HEK293 (cell line): ENCODE results near the gene ZNF223.

Experiments
- ELK4 ChIP-seq: IDR thresholded peaks from 2 replicates; pipeline ENCODE4 v1.6.1; 2011; ENCODE audit warnings: mild to moderate bottlenecking, low read depth, low read length, borderline replicate concordance
- GLI2 ChIP-seq: fragments of 450-650 bp; formaldehyde crosslinking; IDR thresholded peaks from 2 replicates; pipeline ENCODE4; 2017; ENCODE audit warnings: missing biosample characterization, missing genetic modification characterization, low read depth, borderline replicate concordance
- REST ChIP-seq: fragments of 450-650 bp; formaldehyde crosslinking; IDR thresholded peaks from 2 replicates; pipeline ENCODE4 v1.5.1; 2016; ENCODE audit warnings: missing biosample characterization, missing genetic modification characterization
- SCRT2 ChIP-seq: fragments of 450-650 bp; formaldehyde crosslinking; IDR thresholded peaks from 2 replicates; pipeline ENCODE4 v1.5.1; 2016; ENCODE audit warnings: missing biosample characterization, missing genetic modification characterization
- SP3 ChIP-seq: fragments of 450-650 bp; formaldehyde crosslinking; IDR thresholded peaks from 2 replicates; pipeline ENCODE4 v1.5.1; 2016; ENCODE audit warnings: missing biosample characterization, missing genetic modification characterization
- TRIM28 ChIP-seq: IDR thresholded peaks from 2 replicates; pipeline ENCODE4 v1.6.1; 2011; ENCODE audit warnings: low read length, control low read depth, borderline replicate concordance
- YY1 ChIP-seq: fragments of 450-650 bp; formaldehyde crosslinking; IDR thresholded peaks from 2 replicates; pipeline ENCODE4 v1.5.1; 2018; ENCODE audit warnings: missing biosample characterization, missing genetic modification characterization
- ZBTB1 ChIP-seq: fragments of 450-650 bp; formaldehyde crosslinking; IDR thresholded peaks from 2 replicates; pipeline ENCODE4 v1.5.1; 2016; ENCODE audit warnings: missing biosample characterization, missing genetic modification characterization
- ZBTB49 ChIP-seq: fragments of 450-650 bp; formaldehyde crosslinking; IDR thresholded peaks from 2 replicates; pipeline ENCODE4 v1.5.1; 2016; ENCODE audit warnings: missing biosample characterization, missing genetic modification characterization, low read depth
- ZBTB6 ChIP-seq: fragments of 450-650 bp; formaldehyde crosslinking; IDR thresholded peaks from 2 replicates; pipeline ENCODE4 v1.5.1; 2017; ENCODE audit warnings: missing biosample characterization, missing genetic modification characterization
- ZFP41 ChIP-seq: fragments of 450-650 bp; formaldehyde crosslinking; IDR thresholded peaks from 2 replicates; pipeline ENCODE4 v1.5.1; 2016; ENCODE audit warnings: missing biosample characterization, missing genetic modification characterization, borderline replicate concordance
- ZNF10 ChIP-seq: fragments of 450-650 bp; formaldehyde crosslinking; IDR thresholded peaks from 2 replicates; pipeline ENCODE4 v1.5.1; 2017; ENCODE audit warnings: missing biosample characterization, missing genetic modification characterization
- ZNF121 ChIP-seq: fragments of 450-650 bp; formaldehyde crosslinking; IDR thresholded peaks from 2 replicates; pipeline ENCODE4 v1.5.1; 2016; ENCODE audit warnings: missing biosample characterization, missing genetic modification characterization
- ZNF133 ChIP-seq: fragments of 450-650 bp; formaldehyde crosslinking; IDR thresholded peaks from 2 replicates; pipeline ENCODE4 v1.5.1; 2016; ENCODE audit warnings: missing biosample characterization, missing genetic modification characterization
- ZNF174 ChIP-seq: fragments of 450-650 bp; formaldehyde crosslinking; IDR thresholded peaks from 2 replicates; pipeline ENCODE4 v1.5.0; 2017; ENCODE audit warnings: missing biosample characterization, mild to moderate bottlenecking, missing genetic modification characterization
- ZNF19 ChIP-seq: fragments of 450-650 bp; formaldehyde crosslinking; IDR thresholded peaks from 2 replicates; pipeline ENCODE4; 2016; ENCODE audit warnings: missing biosample characterization, missing genetic modification characterization, low read depth
- ZNF202 ChIP-seq: fragments of 450-650 bp; formaldehyde crosslinking; IDR thresholded peaks from 2 replicates; pipeline ENCODE4 v1.5.1; 2016; ENCODE audit warnings: missing biosample characterization, missing genetic modification characterization, borderline replicate concordance
- ZNF266 ChIP-seq: fragments of 450-650 bp; formaldehyde crosslinking; IDR thresholded peaks from 2 replicates; pipeline ENCODE4 v1.5.1; 2016; ENCODE audit warnings: missing biosample characterization, missing genetic modification characterization, low read depth
- ZNF335 ChIP-seq: fragments of 450-650 bp; formaldehyde crosslinking; conservative IDR thresholded peaks from 2 replicates; pipeline ENCODE4 v1.5.1; 2016; ENCODE audit warnings: missing biosample characterization, missing genetic modification characterization
- ZNF366 ChIP-seq: fragments of 450-650 bp; formaldehyde crosslinking; conservative IDR thresholded peaks from 2 replicates; pipeline ENCODE4 v1.5.1; 2016; ENCODE audit warnings: missing biosample characterization, missing genetic modification characterization
- ZNF426 ChIP-seq: fragments of 450-650 bp; formaldehyde crosslinking; IDR thresholded peaks from 2 replicates; pipeline ENCODE4 v1.5.1; 2017; ENCODE audit warnings: missing biosample characterization, missing genetic modification characterization, mild to moderate bottlenecking, inconsistent platforms, moderate library complexity
- ZNF521 ChIP-seq: fragments of 450-650 bp; formaldehyde crosslinking; IDR thresholded peaks from 2 replicates; pipeline ENCODE4 v1.5.1; 2017; ENCODE audit warnings: missing biosample characterization, mild to moderate bottlenecking, missing genetic modification characterization
- ZNF621 ChIP-seq: fragments of 450-650 bp; formaldehyde crosslinking; IDR thresholded peaks from 2 replicates; pipeline ENCODE4 v1.5.1; 2017; ENCODE audit warnings: missing biosample characterization, missing genetic modification characterization
- ZNF624 ChIP-seq: fragments of 450-650 bp; formaldehyde crosslinking; IDR thresholded peaks from 2 replicates; pipeline ENCODE4 v1.5.1; 2017; ENCODE audit warnings: missing biosample characterization, missing genetic modification characterization
- ZNF626 ChIP-seq: fragments of 450-650 bp; sonication (Bioruptor Pico); formaldehyde crosslinking; IDR thresholded peaks from 2 replicates; pipeline ENCODE4 v1.5.1; 2018; ENCODE audit warnings: missing biosample characterization, missing genetic modification characterization, inconsistent platforms
- ZNF629 ChIP-seq: fragments of 450-650 bp; formaldehyde crosslinking; IDR thresholded peaks from 2 replicates; pipeline ENCODE4 v1.5.1; 2017; ENCODE audit warnings: missing biosample characterization, missing genetic modification characterization
- ZNF645 ChIP-seq: fragments of 450-650 bp; formaldehyde crosslinking; IDR thresholded peaks from 2 replicates; pipeline ENCODE4; 2016; ENCODE audit warnings: missing biosample characterization, missing genetic modification characterization
- ZNF660 ChIP-seq: fragments of 450-650 bp; IDR thresholded peaks from 2 replicates; pipeline ENCODE4 v1.5.1; 2018; ENCODE audit warnings: missing biosample characterization, mild to moderate bottlenecking, missing genetic modification characterization
- ZNF747 ChIP-seq: fragments of 450-650 bp; formaldehyde crosslinking; IDR thresholded peaks from 2 replicates; pipeline ENCODE4 v1.5.1; 2016; ENCODE audit warnings: missing biosample characterization, missing genetic modification characterization
- ZNF76 ChIP-seq: fragments of 450-650 bp; formaldehyde crosslinking; IDR thresholded peaks from 2 replicates; pipeline ENCODE4; 2016; ENCODE audit warnings: low read depth, missing biosample characterization, missing genetic modification characterization, borderline replicate concordance
- ZSCAN23 ChIP-seq: fragments of 450-650 bp; formaldehyde crosslinking; IDR thresholded peaks from 2 replicates; pipeline ENCODE4 v1.5.1; 2016; ENCODE audit warnings: missing biosample characterization, missing genetic modification characterization

The ZNF223 gene

GRCh38 chr19:44093931-44094765 lies 42.3 kb downstream of the ZNF223 start, which contains the start of gene ZNF224 (continued):
- peak; percentile 84 for TF ChIP-seq SP3
- TF ChIP-seq REST (tag by site-specific recombination), result peak; percentile 44
- TF ChIP-seq ZNF660 (tag by site-specific recombination), result peak; percentile 90
- TF ChIP-seq ZNF747 (tag by site-specific recombination), result no peak
- TF ChIP-seq ZNF19 (tag by site-specific recombination), result no peak
- TF ChIP-seq YY1 (tag by site-specific recombination), result peak; percentile 21; the same call in 1 of the 2 replicates
- TF ChIP-seq ZNF624 (tag by site-specific recombination), result no peak
- TF ChIP-seq ZNF10 (tag by site-specific recombination), result 0 out of 2 replicates have a peak, but pooled peaks have one; percentile 49
- no peak for TF ChIP-seq ZFP41 (tag by site-specific recombination)
- no peak for TF ChIP-seq ZNF626 (tag by site-specific recombination)
- TF ChIP-seq ZNF174 (tag by site-specific recombination), result no peak
- TF ChIP-seq ELK4, result no peak
- peak; percentile 99 for TF ChIP-seq ZNF335 (tag by site-specific recombination)
- TF ChIP-seq ZNF621 (tag by site-specific recombination), result no peak
- TF ChIP-seq SCRT2 (tag by site-specific recombination), result peak; percentile 34; the same call in 1 of the 2 replicates
- no peak for TF ChIP-seq ZNF202 (tag by site-specific recombination)
- peak; percentile 100 for TF ChIP-seq ZNF76 (tag by site-specific recombination)
- TF ChIP-seq ZBTB1 (tag by site-specific recombination), result no peak
- peak; percentile 40; the same call in 1 of the 2 replicates for TF ChIP-seq ZSCAN23 (tag by site-specific recombination)
- TF ChIP-seq ZNF133 (tag by site-specific recombination), result no peak
- peak; percentile 72 for TF ChIP-seq ZNF629 (tag by site-specific recombination)
- TF ChIP-seq TRIM28, result peak; percentile 65; the same call in 1 of the 2 replicates
- TF ChIP-seq ZBTB49 (tag by site-specific recombination), result no peak
- no peak for TF ChIP-seq ZNF645 (tag by site-specific recombination)
- TF ChIP-seq ZNF121, result peak; percentile 9; the same call in 1 of the 2 replicates
- TF ChIP-seq ZNF521 (tag by site-specific recombination), result no peak
- TF ChIP-seq ZNF366, result peak; percentile 63
- TF ChIP-seq ZNF266 (tag by site-specific recombination), result no peak; the same call in 1 of the 2 replicates
- TF ChIP-seq ZBTB6 (tag by site-specific recombination), result peak; percentile 40; the same call in 1 of the 2 replicates
- TF ChIP-seq ZNF426 (tag by site-specific recombination), result no peak
- no peak for TF ChIP-seq GLI2
